ENCODE data around the gene MUC5AC.
"Not testable (repeated sequence)": the region's sequence is repeated elsewhere in the genome, so short reads cannot be mapped to it uniquely, and the experiment has no call there.

The MUC5AC gene

GRCh38 chr11:1189816-1190215 is 32.1 kb downstream of the MUC5AC start:
- H3K36me3 ChIP-seq (ENCODE audit: control insufficient read depth, insufficient read depth, low read length); H2AK5ac ChIP-seq (ENCODE audit: low read length); H3K4ac ChIP-seq (ENCODE audit: low read depth, low read length); H3K79me2 ChIP-seq (ENCODE audit: control insufficient read depth, insufficient read depth, low read length); DNase-seq; H3K9ac ChIP-seq (ENCODE audit: low read length); H3K4me1 ChIP-seq (ENCODE audit: control insufficient read depth, low read depth, low read length); H4K8ac ChIP-seq (ENCODE audit: low read depth, low read length); H4K5ac ChIP-seq (ENCODE audit: low read length); H3K18ac ChIP-seq (ENCODE audit: low read length); H3K4me3 ChIP-seq (ENCODE audit: low read length); H3K27ac ChIP-seq (ENCODE audit: low read depth, low read length); H3K27me3 ChIP-seq (ENCODE audit: insufficient read depth, low read length, poor library complexity); H3K79me1 ChIP-seq (ENCODE audit: low read length); H2BK15ac ChIP-seq (replicated peaks; ENCODE audit: low read depth); H3K56ac ChIP-seq (ENCODE audit: low read length); H2BK5ac ChIP-seq (ENCODE audit: low read length); H3K23ac ChIP-seq (ENCODE audit: low read length); H3K4me2 ChIP-seq (ENCODE audit: low read length); H2BK120ac ChIP-seq (ENCODE audit: low read depth, low read length): not testable (repeated sequence)
- WGBS (ENCODE audit: extremely low coverage, insufficient coverage, low lambda C conversion rate): no CpG with 5 or more reads among the region's 12 CpGs

GRCh38 chr11:1191786-1192470 is 34.2 kb downstream of the MUC5AC start:
- H3K56ac ChIP-seq (ENCODE audit: low read length); H3K23ac ChIP-seq (ENCODE audit: low read length); H3K27ac ChIP-seq (ENCODE audit: low read depth, low read length); H4K8ac ChIP-seq (ENCODE audit: low read depth, low read length); H3K4me2 ChIP-seq (ENCODE audit: low read length); H4K5ac ChIP-seq (ENCODE audit: low read length); H3K79me1 ChIP-seq (ENCODE audit: low read length); H2AK5ac ChIP-seq (ENCODE audit: low read length); H3K9ac ChIP-seq (ENCODE audit: low read length); H3K36me3 ChIP-seq (ENCODE audit: control insufficient read depth, insufficient read depth, low read length); H2BK15ac ChIP-seq (replicated peaks; ENCODE audit: low read depth); H3K18ac ChIP-seq (ENCODE audit: low read length); H3K27me3 ChIP-seq (ENCODE audit: insufficient read depth, low read length, poor library complexity); H3K4ac ChIP-seq (ENCODE audit: low read depth, low read length); H3K4me1 ChIP-seq (ENCODE audit: control insufficient read depth, low read depth, low read length); H3K79me2 ChIP-seq (ENCODE audit: control insufficient read depth, insufficient read depth, low read length); H2BK5ac ChIP-seq (ENCODE audit: low read length); H3K4me3 ChIP-seq (ENCODE audit: low read length); H2BK120ac ChIP-seq (ENCODE audit: low read depth, low read length); DNase-seq: not testable (repeated sequence)
- no CpG with 5 or more reads among the region's 22 CpGs for WGBS (ENCODE audit: extremely low coverage, insufficient coverage, low lambda C conversion rate)

GRCh38 chr11:1192741-1193325 is 35.1 kb downstream of the MUC5AC start:
- H3K27ac ChIP-seq (ENCODE audit: low read depth, low read length): no peak overlapping the region
- no peak overlapping the region for H4K5ac ChIP-seq (ENCODE audit: low read length)
- no peak overlapping the region for H3K9ac ChIP-seq (ENCODE audit: low read length)
- H2AK5ac ChIP-seq (ENCODE audit: low read length): no peak overlapping the region
- H3K4me3 ChIP-seq (ENCODE audit: low read length): no peak overlapping the region
- no peak overlapping the region for H2BK120ac ChIP-seq (ENCODE audit: low read depth, low read length)
- no peak overlapping the region for H4K8ac ChIP-seq (ENCODE audit: low read depth, low read length)
- no peak overlapping the region for H2BK5ac ChIP-seq (ENCODE audit: low read length)
- DNase-seq: no peak
- H3K79me1 ChIP-seq (ENCODE audit: low read length): no peaks in the 10 kb centered on the region
- no peak overlapping the region for H3K18ac ChIP-seq (ENCODE audit: low read length)
- no peak overlapping the region for H3K23ac ChIP-seq (ENCODE audit: low read length)
- no peaks in the 10 kb centered on the region for H3K79me2 ChIP-seq (ENCODE audit: control insufficient read depth, insufficient read depth, low read length)
- H3K56ac ChIP-seq (ENCODE audit: low read length): no peak overlapping the region
- no peak overlapping the region for H2BK15ac ChIP-seq (replicated peaks; ENCODE audit: low read depth)
- H3K4ac ChIP-seq (ENCODE audit: low read depth, low read length): no peak overlapping the region
- no peaks in the 10 kb centered on the region for H3K4me1 ChIP-seq (ENCODE audit: control insufficient read depth, low read depth, low read length)
- no peaks in the 10 kb centered on the region for H3K27me3 ChIP-seq (ENCODE audit: insufficient read depth, low read length, poor library complexity)
- no peak overlapping the region for H3K4me2 ChIP-seq (ENCODE audit: low read length)
- no peaks in the 10 kb centered on the region for H3K36me3 ChIP-seq (ENCODE audit: control insufficient read depth, insufficient read depth, low read length)
- WGBS (ENCODE audit: extremely low coverage, insufficient coverage, low lambda C conversion rate): no CpG with 5 or more reads among the region's 17 CpGs

GRCh38 chr11:1193326-1194230 is 35.8 kb downstream of the MUC5AC start:
- Histone ChIP-seq H3K23ac (ENCODE audit: low read length) (no peak overlapping the region), H3K4me3 (ENCODE audit: low read length) (no peak overlapping the region), H3K4ac (ENCODE audit: low read depth, low read length) (no peak overlapping the region), H3K79me1 (ENCODE audit: low read length) (no peaks in the 10 kb centered on the region), H2AK5ac (ENCODE audit: low read length) (no peak overlapping the region), H4K8ac (ENCODE audit: low read depth, low read length) (no peak overlapping the region), H3K27ac (ENCODE audit: low read depth, low read length) (no peak overlapping the region), H3K18ac (ENCODE audit: low read length) (no peak overlapping the region), H4K5ac (ENCODE audit: low read length) (no peak overlapping the region), H3K56ac (ENCODE audit: low read length) (no peak overlapping the region), H3K4me1 (ENCODE audit: control insufficient read depth, low read depth, low read length) (no peaks in the 10 kb centered on the region), H3K9ac (ENCODE audit: low read length) (no peak overlapping the region), H3K36me3 (ENCODE audit: control insufficient read depth, insufficient read depth, low read length) (no peaks in the 10 kb centered on the region), H3K27me3 (ENCODE audit: insufficient read depth, low read length, poor library complexity) (no peaks in the 10 kb centered on the region), H2BK15ac (replicated peaks; ENCODE audit: low read depth) (no peak overlapping the region), H3K79me2 (ENCODE audit: control insufficient read depth, insufficient read depth, low read length) (no peaks in the 10 kb centered on the region), H3K4me2 (ENCODE audit: low read length) (no peak overlapping the region), H2BK5ac (ENCODE audit: low read length) (no peak overlapping the region), H2BK120ac (ENCODE audit: low read depth, low read length) (no peak overlapping the region)
- DNase-seq: no peak
- no CpG with 5 or more reads among the region's 43 CpGs for WGBS (ENCODE audit: extremely low coverage, insufficient coverage, low lambda C conversion rate)

- WGBS (ENCODE audit: extremely low coverage, insufficient coverage, low lambda C conversion rate): no CpG with 5 or more reads among the region's 59 CpGs
- Histone ChIP-seq H4K8ac (ENCODE audit: low read depth, low read length) (no peak overlapping the region), H3K79me2 (ENCODE audit: control insufficient read depth, insufficient read depth, low read length) (no peaks in the 10 kb centered on the region), H3K4ac (ENCODE audit: low read depth, low read length) (no peak overlapping the region), H3K79me1 (ENCODE audit: low read length) (no peaks in the 10 kb centered on the region), H3K4me3 (ENCODE audit: low read length) (no peak overlapping the region), H4K5ac (ENCODE audit: low read length) (no peak overlapping the region), H3K56ac (ENCODE audit: low read length) (no peak overlapping the region), H2BK15ac (replicated peaks; ENCODE audit: low read depth) (no peak overlapping the region), H3K23ac (ENCODE audit: low read length) (no peak overlapping the region), H3K4me1 (ENCODE audit: control insufficient read depth, low read depth, low read length) (no peaks in the 10 kb centered on the region), H3K4me2 (ENCODE audit: low read length) (no peak overlapping the region), H3K9ac (ENCODE audit: low read length) (no peak overlapping the region), H3K27me3 (ENCODE audit: insufficient read depth, low read length, poor library complexity) (no peaks in the 10 kb centered on the region), H3K18ac (ENCODE audit: low read length) (no peak overlapping the region), H2BK5ac (ENCODE audit: low read length) (no peak overlapping the region), H2BK120ac (ENCODE audit: low read depth, low read length) (no peak overlapping the region), H3K36me3 (ENCODE audit: control insufficient read depth, insufficient read depth, low read length) (no peaks in the 10 kb centered on the region), H2AK5ac (ENCODE audit: low read length) (no peak overlapping the region), H3K27ac (ENCODE audit: low read depth, low read length) (no peak overlapping the region)
- no peak for DNase-seq
Measured at GRCh38 chr11:1194231-1194976, 36.7 kb downstream of the MUC5AC start.

Measured in mesendoderm (in vitro differentiated cells).